ENCODE measurements around the gene ADORA2A. TPM values are rescaled to one million over a fixed set of nuclear protein-coding genes. Genes with fewer than 3 reads are reported as not detected.
"Not testable (repeated sequence)": the region's sequence is repeated elsewhere in the genome, so short reads cannot be mapped to it uniquely, and the experiment has no call there.

ADORA2A gene
- total RNA-seq, 1 experiment from 2014 or later, result 3.5 TPM

DNA sequence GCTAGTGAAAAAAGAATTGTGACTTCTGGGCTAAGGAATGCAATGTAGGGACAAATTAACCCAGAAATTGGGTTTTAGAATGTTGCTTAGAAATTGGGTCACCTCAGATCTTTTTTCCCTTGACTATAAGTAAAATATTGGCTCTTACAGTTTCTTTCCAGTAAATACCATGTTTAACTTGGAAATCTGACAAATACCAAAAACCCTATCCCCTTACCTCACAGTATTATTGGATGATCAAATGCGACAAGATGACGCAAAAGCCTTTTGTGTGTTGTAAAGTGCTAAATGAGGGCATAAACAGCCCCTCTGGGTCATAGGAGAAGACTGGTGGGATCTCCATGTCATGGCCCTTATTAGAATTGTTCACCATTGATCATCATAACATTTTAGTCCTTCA, 61.6 kb downstream of the ADORA2A start:
- Mint-ChIP-seq H3K9me3 (no peaks in the 10 kb centered on the region), H3K27ac (no peak overlapping the region), H3K4me3 (no peak overlapping the region), H3K27me3 (ENCODE audit: low read depth) (peaks cover 28% of the 10 kb centered on the region), H3K36me3 (ENCODE audit: insufficient read depth in 1 of 3, low read depth in 3 of 3) (no peaks in the 10 kb centered on the region), H3K4me1 (peaks cover 1 to 9% of the 10 kb centered on the region in 2 experiments; a peak in 3 of 4 replicates)
- no peak overlapping the region for H3T11ph ChIP-seq (ENCODE audit: low read length)
- H3K27ac ChIP-seq (ENCODE audit: insufficient read length, low read depth, low read length), result no peak overlapping the region
- TF ChIP-seq, protein P1, sequence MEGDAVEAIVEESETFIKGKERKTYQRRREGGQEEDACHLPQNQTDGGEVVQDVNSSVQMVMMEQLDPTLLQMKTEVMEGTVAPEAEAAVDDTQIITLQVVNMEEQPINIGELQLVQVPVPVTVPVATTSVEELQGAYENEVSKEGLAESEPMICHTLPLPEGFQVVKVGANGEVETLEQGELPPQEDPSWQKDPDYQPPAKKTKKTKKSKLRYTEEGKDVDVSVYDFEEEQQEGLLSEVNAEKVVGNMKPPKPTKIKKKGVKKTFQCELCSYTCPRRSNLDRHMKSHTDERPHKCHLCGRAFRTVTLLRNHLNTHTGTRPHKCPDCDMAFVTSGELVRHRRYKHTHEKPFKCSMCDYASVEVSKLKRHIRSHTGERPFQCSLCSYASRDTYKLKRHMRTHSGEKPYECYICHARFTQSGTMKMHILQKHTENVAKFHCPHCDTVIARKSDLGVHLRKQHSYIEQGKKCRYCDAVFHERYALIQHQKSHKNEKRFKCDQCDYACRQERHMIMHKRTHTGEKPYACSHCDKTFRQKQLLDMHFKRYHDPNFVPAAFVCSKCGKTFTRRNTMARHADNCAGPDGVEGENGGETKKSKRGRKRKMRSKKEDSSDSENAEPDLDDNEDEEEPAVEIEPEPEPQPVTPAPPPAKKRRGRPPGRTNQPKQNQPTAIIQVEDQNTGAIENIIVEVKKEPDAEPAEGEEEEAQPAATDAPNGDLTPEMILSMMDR (conservative IDR thresholded peaks at IDR 0.05), result no peak
- DNase-seq, result no peak
- H4K8ac ChIP-seq (replicated peaks; ENCODE audit: insufficient read length, low read depth, low read length), result no peak overlapping the region
- H3K56ac ChIP-seq (ENCODE audit: insufficient read length, low read depth, low read length), result no peak overlapping the region
- no peak overlapping the region for H3K14ac ChIP-seq (ENCODE audit: insufficient read depth, low read length)
- H3K4me1 ChIP-seq (ENCODE audit: insufficient read depth, low read length), result no peaks in the 10 kb centered on the region
- H3K4me2 ChIP-seq (ENCODE audit: insufficient read depth, insufficient read length, low read length), result no peak overlapping the region
- no peak overlapping the region for H2BK12ac ChIP-seq (ENCODE audit: insufficient read length, low read depth, low read length)
- no peak overlapping the region for H4K91ac ChIP-seq (ENCODE audit: insufficient read length, low read depth, low read length)
- H3K27me3 ChIP-seq (ENCODE audit: insufficient read depth, low read length), result peaks cover 4% of the 10 kb centered on the region; the same call in 1 of the 2 replicates
- no peak overlapping the region for H3K18ac ChIP-seq (ENCODE audit: insufficient read length, low read depth, low read length)
- H3K9me3 ChIP-seq (ENCODE audit: control insufficient read depth, low read depth, low read length), result no peaks in the 10 kb centered on the region
- H3K23me2 ChIP-seq (ENCODE audit: insufficient read length, low read depth, low read length, poor library complexity, severe bottlenecking), result no peaks in the 10 kb centered on the region
- H4K20me1 ChIP-seq (ENCODE audit: control insufficient read depth, insufficient read depth, insufficient read length), result no peaks in the 10 kb centered on the region
- no peak overlapping the region for H2BK5ac ChIP-seq (ENCODE audit: insufficient read length, low read length)
- H3K79me2 ChIP-seq (ENCODE audit: insufficient read depth, low read length), result no peaks in the 10 kb centered on the region
- H3K9ac ChIP-seq (ENCODE audit: extremely low read depth, insufficient read length, low read length), result no peak overlapping the region
- no peak overlapping the region for H2BK120ac ChIP-seq (ENCODE audit: low read depth, low read length, poor library complexity, severe bottlenecking)
- no peak overlapping the region for H2AFZ ChIP-seq (ENCODE audit: low read length)
- no peak overlapping the region for H4K5ac ChIP-seq (ENCODE audit: insufficient read length, low read depth, low read length)
- no peaks in the 10 kb centered on the region for H3K79me1 ChIP-seq (ENCODE audit: insufficient read depth, low read depth, low read length, poor library complexity, severe bottlenecking)
- H2BK20ac ChIP-seq (ENCODE audit: low read depth, low read length, poor library complexity, severe bottlenecking), result no peak overlapping the region
- no CpG with 5 or more reads among the region's 2 CpGs for WGBS (ENCODE audit: extremely low coverage, insufficient read length, low lambda C conversion rate)
- no peak overlapping the region for H2AK5ac ChIP-seq (ENCODE audit: insufficient read length, low read length)
- H3K4ac ChIP-seq (ENCODE audit: low read depth, low read length), result no peak overlapping the region
- no peak overlapping the region for H3K23ac ChIP-seq (ENCODE audit: insufficient read length, low read depth, low read length)
- no peak overlapping the region for H2BK15ac ChIP-seq (ENCODE audit: low read depth, low read length)

DNA sequence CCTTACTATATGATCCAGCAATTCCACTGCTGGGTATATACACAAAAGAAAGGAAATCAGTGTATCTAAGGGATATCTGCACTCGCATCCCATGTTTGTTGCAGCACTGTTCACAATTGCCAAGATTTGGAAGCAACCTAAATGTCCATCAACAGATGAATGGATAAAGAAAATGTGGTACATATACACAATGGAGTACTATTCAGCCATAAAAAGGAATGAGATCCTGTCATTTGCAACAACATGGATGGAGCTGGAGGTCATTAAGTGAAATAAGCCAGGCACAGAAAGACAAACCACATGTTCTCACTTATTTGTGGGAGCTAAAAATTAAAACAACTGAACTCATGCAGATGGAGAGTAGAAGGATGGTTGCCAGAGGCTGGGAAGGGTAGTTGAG, 62.0 kb downstream of the ADORA2A start:
- H3K9ac ChIP-seq (ENCODE audit: extremely low read depth, insufficient read length, low read length); H4K91ac ChIP-seq (ENCODE audit: insufficient read length, low read depth, low read length); H3K9me3 ChIP-seq (ENCODE audit: control insufficient read depth, low read depth, low read length); H4K5ac ChIP-seq (ENCODE audit: insufficient read length, low read depth, low read length); H3K27ac ChIP-seq (ENCODE audit: insufficient read length, low read depth, low read length); H3K79me1 ChIP-seq (ENCODE audit: insufficient read depth, low read depth, low read length, poor library complexity, severe bottlenecking); H2AK5ac ChIP-seq (ENCODE audit: insufficient read length, low read length); H3K23me2 ChIP-seq (ENCODE audit: insufficient read length, low read depth, low read length, poor library complexity, severe bottlenecking); H2BK120ac ChIP-seq (ENCODE audit: low read depth, low read length, poor library complexity, severe bottlenecking); H3K4me3 Mint-ChIP-seq; H3K27me3 ChIP-seq (ENCODE audit: insufficient read depth, low read length); H3K4me1 Mint-ChIP-seq; H3K14ac ChIP-seq (ENCODE audit: insufficient read depth, low read length); H4K8ac ChIP-seq (replicated peaks; ENCODE audit: insufficient read length, low read depth, low read length); H4K20me1 ChIP-seq (ENCODE audit: control insufficient read depth, insufficient read depth, insufficient read length); H2BK12ac ChIP-seq (ENCODE audit: insufficient read length, low read depth, low read length); H3K4me2 ChIP-seq (ENCODE audit: insufficient read depth, insufficient read length, low read length); DNase-seq; H3K18ac ChIP-seq (ENCODE audit: insufficient read length, low read depth, low read length); H3K56ac ChIP-seq (ENCODE audit: insufficient read length, low read depth, low read length); H3K23ac ChIP-seq (ENCODE audit: insufficient read length, low read depth, low read length); H2BK5ac ChIP-seq (ENCODE audit: insufficient read length, low read length); H3K4ac ChIP-seq (ENCODE audit: low read depth, low read length); H3K4me1 ChIP-seq (ENCODE audit: insufficient read depth, low read length); H3K36me3 Mint-ChIP-seq (ENCODE audit: insufficient read depth in 1 of 3, low read depth in 3 of 3); H3K27ac Mint-ChIP-seq; H2BK20ac ChIP-seq (ENCODE audit: low read depth, low read length, poor library complexity, severe bottlenecking); H3K79me2 ChIP-seq (ENCODE audit: insufficient read depth, low read length); H2BK15ac ChIP-seq (ENCODE audit: low read depth, low read length); H3T11ph ChIP-seq (ENCODE audit: low read length); H2AFZ ChIP-seq (ENCODE audit: low read length); H3K9me3 Mint-ChIP-seq: not testable (repeated sequence)
- peaks cover 32% of the 10 kb centered on the region for H3K27me3 Mint-ChIP-seq (ENCODE audit: low read depth)
- no CpG with 5 or more reads among the region's 1 CpG for whole genome bisulfite sequencing (ENCODE audit: extremely low coverage, insufficient read length, low lambda C conversion rate)

Data from H9 (cell line).